ENCODE measurements around the gene NACC2.

GRCh38 chr9:135970128-135970815, 124.8 kb downstream of the NACC2 start:
- TF ChIP-seq CTCF (IDR thresholded peaks at IDR 0.05) (no peak), POLR2A (IDR thresholded peaks at IDR 0.05) (no peak)

Data from ovary (tissue), 3 donors.